ENCODE data around the gene SERTAD1.

DNA sequence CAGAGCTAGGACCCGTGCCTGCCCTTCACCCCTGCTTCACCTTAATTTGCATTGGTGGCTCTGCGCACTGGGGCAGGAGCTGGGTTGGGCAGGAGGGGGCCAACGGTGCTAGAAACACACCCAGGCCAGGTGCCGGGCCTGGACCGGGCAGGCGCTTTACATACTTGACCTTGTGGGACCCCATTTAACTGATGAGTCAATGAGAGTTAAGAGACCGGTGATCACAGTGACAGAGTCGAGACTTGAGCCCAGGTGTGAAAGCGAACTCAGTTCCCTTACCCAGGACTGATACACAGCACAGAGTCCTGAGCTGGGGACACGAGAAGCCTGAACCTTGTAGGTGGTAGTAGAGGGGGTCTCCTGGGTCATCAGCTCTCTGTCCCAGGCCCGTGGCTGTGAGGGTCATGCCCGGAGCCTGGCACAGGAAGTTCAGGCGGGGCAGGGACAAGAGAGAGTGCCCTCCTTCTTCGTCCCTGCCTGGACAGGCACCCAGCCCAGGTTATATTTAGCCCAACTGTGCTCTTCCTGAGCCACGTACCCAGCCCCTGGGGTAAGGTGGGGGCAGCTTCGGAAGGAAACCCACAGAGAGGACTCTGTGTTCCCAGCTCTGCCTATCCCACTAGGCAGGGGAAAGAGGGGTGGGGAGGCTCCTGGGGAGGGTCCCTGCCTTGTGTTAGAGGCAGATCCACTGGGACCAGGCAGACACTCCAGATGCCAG, 14.5 kb downstream of the SERTAD1 start:
- TF ChIP-seq, protein P1, sequence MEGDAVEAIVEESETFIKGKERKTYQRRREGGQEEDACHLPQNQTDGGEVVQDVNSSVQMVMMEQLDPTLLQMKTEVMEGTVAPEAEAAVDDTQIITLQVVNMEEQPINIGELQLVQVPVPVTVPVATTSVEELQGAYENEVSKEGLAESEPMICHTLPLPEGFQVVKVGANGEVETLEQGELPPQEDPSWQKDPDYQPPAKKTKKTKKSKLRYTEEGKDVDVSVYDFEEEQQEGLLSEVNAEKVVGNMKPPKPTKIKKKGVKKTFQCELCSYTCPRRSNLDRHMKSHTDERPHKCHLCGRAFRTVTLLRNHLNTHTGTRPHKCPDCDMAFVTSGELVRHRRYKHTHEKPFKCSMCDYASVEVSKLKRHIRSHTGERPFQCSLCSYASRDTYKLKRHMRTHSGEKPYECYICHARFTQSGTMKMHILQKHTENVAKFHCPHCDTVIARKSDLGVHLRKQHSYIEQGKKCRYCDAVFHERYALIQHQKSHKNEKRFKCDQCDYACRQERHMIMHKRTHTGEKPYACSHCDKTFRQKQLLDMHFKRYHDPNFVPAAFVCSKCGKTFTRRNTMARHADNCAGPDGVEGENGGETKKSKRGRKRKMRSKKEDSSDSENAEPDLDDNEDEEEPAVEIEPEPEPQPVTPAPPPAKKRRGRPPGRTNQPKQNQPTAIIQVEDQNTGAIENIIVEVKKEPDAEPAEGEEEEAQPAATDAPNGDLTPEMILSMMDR (IDR thresholded peaks at IDR 0.05; ENCODE audit: low read length): no peak
- TF ChIP-seq EZH2phosphoT487 (IDR thresholded peaks at IDR 0.05; ENCODE audit: low read length): no peak
- no peak for TF ChIP-seq EZH2 (optimal IDR thresholded peaks at IDR 0.05; ENCODE audit: low read depth, low read length)

All from MM.1S (cell line).